NCI-H2196 treated with DMSO at 0.1 percent for 48 hours (cell line): ENCODE measurements around the gene C5orf24.
"Not testable (repeated sequence)": the region's sequence is repeated elsewhere in the genome, so short reads cannot be mapped to it uniquely, and the experiment has no call there.

Source experiments
- DNase-seq: peaks from one replicate; lab custom pipeline; 2025; ENCODE audit not compliant: unreplicated experiment; lab: John Stamatoyannopoulos, UW

C5orf24 gene

GRCh38 chr5:134845852-134846640, at the start of gene C5orf24:
Gene C5orf24, plus strand, starts transcription at chr5:134845968. Its CDS starts 8,933 bp downstream, at chr5:134854901.
- peak; percentile 80 for DNase-seq

GRCh38 chr5:134798468-134798867, 47.3 kb upstream of the C5orf24 start:
- DNase-seq: no peak

GRCh38 chr5:134803821-134804220, 41.9 kb upstream of the C5orf24 start:
- DNase-seq: no peak

- DNase-seq: no peak
Observed at GRCh38 chr5:134813407-134813806, 32.4 kb upstream of the C5orf24 start.

GRCh38 chr5:134813827-134814226, 31.9 kb upstream of the C5orf24 start:
- DNase-seq: no peak

- no peak for DNase-seq
Observed at GRCh38 chr5:134817006-134817405, 28.8 kb upstream of the C5orf24 start.

- no peak for DNase-seq
Observed at GRCh38 chr5:134818776-134819175, 27.0 kb upstream of the C5orf24 start.

- DNase-seq: no peak
Observed at GRCh38 chr5:134819407-134819963, 26.3 kb upstream of the C5orf24 start.

GRCh38 chr5:134821841-134822240, 23.9 kb upstream of the C5orf24 start:
- DNase-seq: no peak

- DNase-seq: no peak
Observed at GRCh38 chr5:134824681-134825080, 21.1 kb upstream of the C5orf24 start.

- no peak for DNase-seq
Observed at GRCh38 chr5:134825212-134825611, 20.6 kb upstream of the C5orf24 start.

GRCh38 chr5:134833340-134834032, 12.3 kb upstream of the C5orf24 start:
- DNase-seq: no peak

- DNase-seq: no peak
Observed at GRCh38 chr5:134835623-134836022, 10.1 kb upstream of the C5orf24 start.

GRCh38 chr5:134837530-134838181, 8.1 kb upstream of the C5orf24 start:
- DNase-seq: no peak

GRCh38 chr5:134838361-134838760, 7.4 kb upstream of the C5orf24 start:
- not testable (repeated sequence) for DNase-seq

- no peak for DNase-seq
Observed at GRCh38 chr5:134840811-134841210, 5.0 kb upstream of the C5orf24 start.

- no peak for DNase-seq
Observed at GRCh38 chr5:134844252-134844651, 1.5 kb upstream of the C5orf24 start.

GRCh38 chr5:134845335-134845851, 375 bp upstream of the C5orf24 start:
- no peak for DNase-seq

- DNase-seq: no peak
Observed at GRCh38 chr5:134846641-134846960, 833 bp downstream of the C5orf24 start.

- DNase-seq: not testable (repeated sequence)
Observed at GRCh38 chr5:134849434-134849933, 3.7 kb downstream of the C5orf24 start.

- DNase-seq: peak; percentile 25
Observed at GRCh38 chr5:134851307-134851923, 5.6 kb downstream of the C5orf24 start.
